OCI-LY1 (cell line): ENCODE measurements around the gene LGALSL.

Experiments used
- H2AFZ ChIP-seq: fragments of 200-600 bp; sonication (generic), shearing (Covaris generic); 2 replicates; pipeline ENCODE4 v1.6.0; 2014; ENCODE audit warnings: antibody characterized with exemption, mild to moderate bottlenecking, low read length
- H3F3A ChIP-seq: fragments of 200-600 bp; sonication (generic), shearing (Covaris generic); 2 replicates; pipeline ENCODE4 v1.6.0; 2014; ENCODE audit warnings: mild to moderate bottlenecking, antibody characterized with exemption, low read length, moderate library complexity; ENCODE audit not compliant: insufficient read depth
- H3K27ac ChIP-seq: fragments of 200-600 bp; sonication (generic); 2 replicates; pipeline ENCODE4 v1.5.1; 2014; ENCODE audit warnings: low read length, mixed run types, mild to moderate bottlenecking, low read depth; ENCODE audit not compliant: poor library complexity, severe bottlenecking
- H3K27me3 ChIP-seq: fragments of 200-600 bp; sonication (generic); 2 replicates; pipeline ENCODE4 v1.6.0; 2014; ENCODE audit warnings: antibody characterized with exemption, mild to moderate bottlenecking, low read length, moderate library complexity; ENCODE audit not compliant: insufficient read depth
- H3K36me3 ChIP-seq: fragments of 200-600 bp; sonication (generic); 2 replicates; pipeline ENCODE4 v1.6.1; 2014; ENCODE audit warnings: mild to moderate bottlenecking, antibody characterized with exemption, low read length, moderate library complexity, mixed read lengths; ENCODE audit not compliant: insufficient read depth
- H3K4me1 ChIP-seq: fragments of 200-600 bp; sonication (generic); 2 replicates; pipeline ENCODE4 v1.5.1; 2014; ENCODE audit warnings: mild to moderate bottlenecking, low read length, moderate library complexity; ENCODE audit not compliant: insufficient read depth, severe bottlenecking
- H3K4me2 ChIP-seq: fragments of 200-600 bp; sonication (generic), shearing (Covaris generic); 2 replicates; pipeline ENCODE4 v1.6.1; 2014; ENCODE audit warnings: low read length
- H3K4me3 ChIP-seq: fragments of 200-600 bp; sonication (generic); 2 replicates; pipeline ENCODE4 v1.5.1; 2014; ENCODE audit warnings: low read length, low read depth, mild to moderate bottlenecking, mixed read lengths; ENCODE audit not compliant: poor library complexity, severe bottlenecking
- H3K79me2 ChIP-seq: fragments of 200-600 bp; shearing (Covaris generic); 2 replicates; pipeline ENCODE4 v1.6.1; 2016; ENCODE audit warnings: mixed run types, low read length, mixed read lengths; ENCODE audit not compliant: insufficient read depth
- H3K9ac ChIP-seq: fragments of 200-600 bp; sonication (generic), shearing (Covaris generic); 2 replicates; pipeline ENCODE4 v1.6.1; 2014; ENCODE audit warnings: mild to moderate bottlenecking, low read length, mixed read lengths
- H3K9me2 ChIP-seq: fragments of 200-600 bp; sonication (generic), shearing (Covaris generic); 2 replicates; pipeline ENCODE4 v1.6.1; 2014; ENCODE audit warnings: low read depth, mild to moderate bottlenecking, low read length, mixed read lengths
- H3K9me3 ChIP-seq: fragments of 200-600 bp; shearing (Covaris generic); 2 replicates; pipeline ENCODE4 v1.6.1; 2014; ENCODE audit warnings: low read length, mixed read lengths
- H4K20me1 ChIP-seq: fragments of 200-600 bp; sonication (generic), shearing (Covaris generic); 2 replicates; pipeline ENCODE4 v1.6.0; 2016; ENCODE audit warnings: mild to moderate bottlenecking, low read length; ENCODE audit not compliant: insufficient read depth
- CTCF ChIP-seq: fragments of 200-600 bp; sonication (generic), shearing (Covaris generic); IDR thresholded peaks from 2 replicates; pipeline ENCODE4 v1.5.1; 2017; ENCODE audit warnings: mild to moderate bottlenecking, antibody characterized with exemption, low read length, moderate library complexity, mixed read lengths
- EZH2 ChIP-seq: fragments of 200-600 bp; sonication (generic), shearing (Covaris generic); IDR thresholded peaks from 2 replicates; pipeline ENCODE4 v1.8.0; 2017; ENCODE audit warnings: borderline replicate concordance, mixed run types, mild to moderate bottlenecking, antibody characterized with exemption, low read length, moderate library complexity, mixed read lengths

The LGALSL gene

GRCh38 chr2:64491426-64491825 lies 37.5 kb downstream of the LGALSL start:
- H3K4me2 ChIP-seq = no peak overlapping the region
- no peak overlapping the region for H3K27ac ChIP-seq
- H3K4me3 ChIP-seq = no peak overlapping the region
- H3K9me2 ChIP-seq = no peaks in the 10 kb centered on the region
- H4K20me1 ChIP-seq = no peaks in the 10 kb centered on the region
- H3F3A ChIP-seq = no peaks in the 10 kb centered on the region
- no peaks in the 10 kb centered on the region for H3K9me3 ChIP-seq
- no peaks in the 10 kb centered on the region for H3K27me3 ChIP-seq
- no peaks in the 10 kb centered on the region for H3K4me1 ChIP-seq
- H2AFZ ChIP-seq = no peak overlapping the region
- TF ChIP-seq CTCF (no peak), EZH2 (no peak)
- no peak overlapping the region for H3K9ac ChIP-seq
- H3K36me3 ChIP-seq = no peaks in the 10 kb centered on the region
- H3K79me2 ChIP-seq = no peaks in the 10 kb centered on the region

- TF ChIP-seq CTCF (no peak), EZH2 (no peak)
- Histone ChIP-seq H3K27me3 (no peaks in the 10 kb centered on the region), H3K79me2 (no peaks in the 10 kb centered on the region), H3K36me3 (no peaks in the 10 kb centered on the region), H3K9me3 (no peaks in the 10 kb centered on the region), H3K27ac (no peak overlapping the region), H3K9ac (no peak overlapping the region), H3F3A (no peaks in the 10 kb centered on the region), H2AFZ (no peak overlapping the region), H3K4me3 (no peak overlapping the region), H3K4me1 (no peaks in the 10 kb centered on the region), H3K9me2 (no peaks in the 10 kb centered on the region), H3K4me2 (no peak overlapping the region), H4K20me1 (no peaks in the 10 kb centered on the region)
Measured at GRCh38 chr2:64492272-64492671, 38.3 kb downstream of the LGALSL start.

GRCh38 chr2:64492821-64493220 lies 38.9 kb downstream of the LGALSL start:
- H3K4me1 ChIP-seq = no peaks in the 10 kb centered on the region
- no peaks in the 10 kb centered on the region for H3F3A ChIP-seq
- no peak overlapping the region for H3K4me2 ChIP-seq
- H3K4me3 ChIP-seq = no peak overlapping the region
- TF ChIP-seq CTCF (no peak), EZH2 (no peak)
- H3K9ac ChIP-seq = no peak overlapping the region
- no peaks in the 10 kb centered on the region for H3K9me2 ChIP-seq
- no peak overlapping the region for H2AFZ ChIP-seq
- no peak overlapping the region for H3K27ac ChIP-seq
- no peaks in the 10 kb centered on the region for H3K79me2 ChIP-seq
- no peaks in the 10 kb centered on the region for H3K27me3 ChIP-seq
- no peaks in the 10 kb centered on the region for H3K36me3 ChIP-seq
- H4K20me1 ChIP-seq = no peaks in the 10 kb centered on the region
- H3K9me3 ChIP-seq = no peaks in the 10 kb centered on the region
